ENCODE data around the gene GAREM1.

GRCh38 chr18:32482117-32482516, 11.4 kb upstream of the GAREM1 start:
- TF ChIP-seq EZH2 (IDR thresholded peaks at IDR 0.05; ENCODE audit: insufficient read depth, low read length): no peak
- TF ChIP-seq, protein P1, sequence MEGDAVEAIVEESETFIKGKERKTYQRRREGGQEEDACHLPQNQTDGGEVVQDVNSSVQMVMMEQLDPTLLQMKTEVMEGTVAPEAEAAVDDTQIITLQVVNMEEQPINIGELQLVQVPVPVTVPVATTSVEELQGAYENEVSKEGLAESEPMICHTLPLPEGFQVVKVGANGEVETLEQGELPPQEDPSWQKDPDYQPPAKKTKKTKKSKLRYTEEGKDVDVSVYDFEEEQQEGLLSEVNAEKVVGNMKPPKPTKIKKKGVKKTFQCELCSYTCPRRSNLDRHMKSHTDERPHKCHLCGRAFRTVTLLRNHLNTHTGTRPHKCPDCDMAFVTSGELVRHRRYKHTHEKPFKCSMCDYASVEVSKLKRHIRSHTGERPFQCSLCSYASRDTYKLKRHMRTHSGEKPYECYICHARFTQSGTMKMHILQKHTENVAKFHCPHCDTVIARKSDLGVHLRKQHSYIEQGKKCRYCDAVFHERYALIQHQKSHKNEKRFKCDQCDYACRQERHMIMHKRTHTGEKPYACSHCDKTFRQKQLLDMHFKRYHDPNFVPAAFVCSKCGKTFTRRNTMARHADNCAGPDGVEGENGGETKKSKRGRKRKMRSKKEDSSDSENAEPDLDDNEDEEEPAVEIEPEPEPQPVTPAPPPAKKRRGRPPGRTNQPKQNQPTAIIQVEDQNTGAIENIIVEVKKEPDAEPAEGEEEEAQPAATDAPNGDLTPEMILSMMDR (IDR thresholded peaks at IDR 0.05; ENCODE audit: insufficient read depth, low read depth, low read length): no peak

Data from astrocyte (in vitro differentiated cells and primary cell).